KOPT-K1 (cell line): ENCODE results near the gene CTNNA2.

ENCODE experiments used
- H3K27ac ChIP-seq: fragments of 200-600 bp; sonication (generic); 2 replicates; pipeline ENCODE4 v1.5.1; 2016; ENCODE audit warnings: antibody characterized with exemption, mild to moderate bottlenecking, low read depth, low read length; ENCODE audit not compliant: poor library complexity, severe bottlenecking
- H3K36me3 ChIP-seq: fragments of 200-600 bp; sonication (generic); 2 replicates; pipeline ENCODE4 v1.5.1; 2017; ENCODE audit warnings: antibody characterized with exemption, mild to moderate bottlenecking, low read length, moderate library complexity; ENCODE audit not compliant: insufficient read depth
- H3K9me3 ChIP-seq: fragments of 200-600 bp; sonication (generic); 2 replicates; pipeline ENCODE4 v1.5.1; 2017; ENCODE audit warnings: antibody characterized with exemption, low read length, mild to moderate bottlenecking; ENCODE audit not compliant: insufficient read depth, poor library complexity, severe bottlenecking

Gene CTNNA2

GRCh38 chr2:80102026-80102425 lies 589.2 kb downstream of the CTNNA2 start:
- Histone ChIP-seq H3K36me3 (no peaks in the 10 kb centered on the region), H3K27ac (no peak overlapping the region), H3K9me3 (peaks cover 8% of the 10 kb centered on the region)

GRCh38 chr2:80105015-80105640 lies 592.3 kb downstream of the CTNNA2 start:
- Histone ChIP-seq H3K9me3 (no peaks in the 10 kb centered on the region), H3K27ac (no peak overlapping the region)

DNA sequence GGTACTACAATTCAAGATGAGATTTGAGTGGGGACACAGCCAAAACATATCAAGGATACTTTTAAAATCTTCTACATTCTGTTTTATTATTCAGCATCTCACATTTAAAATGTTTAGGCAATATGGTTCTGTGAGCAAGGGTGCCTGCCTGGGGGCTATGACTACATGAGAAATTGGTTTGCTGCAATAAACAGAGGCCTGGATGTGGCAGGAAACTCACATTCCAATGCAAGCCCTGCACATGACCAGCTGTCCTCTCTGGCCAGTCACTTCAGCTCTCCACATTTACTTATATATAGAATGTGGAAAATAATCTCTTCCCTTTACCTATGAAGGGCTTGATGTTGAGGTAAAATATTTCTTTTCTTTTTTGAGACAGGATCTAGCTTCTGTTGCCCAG lies 598.3 kb downstream of the CTNNA2 start:
- Histone ChIP-seq H3K9me3 (no peaks in the 10 kb centered on the region), H3K36me3 (no peaks in the 10 kb centered on the region), H3K27ac (no peak overlapping the region)

More at GRCh38 chr2:80105015-80105640, 592.3 kb downstream of the CTNNA2 start:
- no peaks in the 10 kb centered on the region for H3K36me3 ChIP-seq

DNA sequence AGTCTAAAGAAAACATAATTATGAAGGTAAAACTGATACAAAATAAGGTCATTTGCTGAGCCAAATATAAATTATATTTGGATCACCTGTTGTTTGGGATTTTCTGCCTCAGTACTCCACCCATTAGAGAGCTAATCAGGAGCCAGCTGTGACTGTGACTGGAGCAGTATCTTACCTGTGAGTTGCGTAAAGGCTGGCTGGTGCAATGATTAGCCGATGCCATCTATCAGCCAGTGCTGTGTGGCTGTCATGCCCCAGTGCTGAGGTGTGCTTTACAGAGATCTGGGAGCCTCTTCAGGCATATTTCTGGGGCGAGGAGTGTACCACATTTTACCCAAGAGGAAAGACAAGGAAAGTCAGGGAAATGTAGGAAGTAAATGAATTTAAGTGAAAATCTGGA lies 599.9 kb downstream of the CTNNA2 start:
- H3K27ac ChIP-seq, result no peak overlapping the region
- H3K36me3 ChIP-seq, result no peaks in the 10 kb centered on the region
- H3K9me3 ChIP-seq, result no peaks in the 10 kb centered on the region

DNA sequence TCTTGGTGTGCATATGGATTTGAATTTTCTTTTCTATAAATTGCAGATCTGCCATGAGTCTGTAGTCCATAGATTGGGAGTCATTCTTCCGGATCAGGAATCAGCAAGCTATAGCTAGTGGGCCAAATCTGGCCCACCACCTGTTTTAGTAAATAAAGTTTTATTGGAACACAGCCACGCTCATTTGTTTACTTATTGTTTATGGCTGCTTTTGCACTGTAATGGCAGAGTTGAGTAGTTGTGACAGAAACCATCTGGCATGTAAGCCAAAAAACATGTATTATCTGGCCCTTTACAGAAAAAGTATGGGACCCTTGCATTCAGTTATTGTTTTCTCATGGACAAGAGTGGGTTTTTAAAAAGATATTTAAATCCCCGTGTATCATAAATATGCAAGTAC lies 600.5 kb downstream of the CTNNA2 start:
- Histone ChIP-seq H3K36me3 (no peaks in the 10 kb centered on the region), H3K27ac (no peak overlapping the region)

DNA sequence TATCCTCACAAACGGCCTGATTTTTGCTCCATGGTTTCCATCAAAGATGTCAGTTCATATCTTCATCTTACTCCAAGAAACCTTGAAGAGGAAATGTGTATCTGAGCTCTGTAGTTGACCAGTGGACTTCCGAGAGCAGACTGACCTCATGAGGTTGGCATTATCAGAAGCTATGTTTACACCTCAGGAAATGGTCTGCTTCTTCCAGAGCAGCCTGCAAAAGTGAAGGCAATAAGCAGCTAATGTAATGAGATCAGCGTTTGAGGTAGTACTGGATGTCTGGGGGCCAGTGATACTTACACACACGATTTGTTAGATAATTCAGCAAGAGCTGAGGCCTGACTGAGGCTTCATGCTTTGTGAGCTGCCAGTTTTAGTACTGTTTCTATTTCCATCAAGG lies 602.0 kb downstream of the CTNNA2 start:
- H3K36me3 ChIP-seq, result no peaks in the 10 kb centered on the region
- H3K9me3 ChIP-seq, result no peaks in the 10 kb centered on the region
- H3K27ac ChIP-seq, result no peak overlapping the region

More for the DNA sequence above, 600.5 kb downstream of the CTNNA2 start:
- H3K9me3 ChIP-seq, result no peaks in the 10 kb centered on the region

GRCh38 chr2:80117401-80117800 lies 604.5 kb downstream of the CTNNA2 start:
- H3K9me3 ChIP-seq, result no peaks in the 10 kb centered on the region
- no peak overlapping the region for H3K27ac ChIP-seq

GRCh38 chr2:80120866-80121265 lies 608.0 kb downstream of the CTNNA2 start:
- Histone ChIP-seq H3K27ac (no peak overlapping the region), H3K36me3 (no peaks in the 10 kb centered on the region), H3K9me3 (no peaks in the 10 kb centered on the region)

More at GRCh38 chr2:80117401-80117800, 604.5 kb downstream of the CTNNA2 start:
- H3K36me3 ChIP-seq, result no peaks in the 10 kb centered on the region

DNA sequence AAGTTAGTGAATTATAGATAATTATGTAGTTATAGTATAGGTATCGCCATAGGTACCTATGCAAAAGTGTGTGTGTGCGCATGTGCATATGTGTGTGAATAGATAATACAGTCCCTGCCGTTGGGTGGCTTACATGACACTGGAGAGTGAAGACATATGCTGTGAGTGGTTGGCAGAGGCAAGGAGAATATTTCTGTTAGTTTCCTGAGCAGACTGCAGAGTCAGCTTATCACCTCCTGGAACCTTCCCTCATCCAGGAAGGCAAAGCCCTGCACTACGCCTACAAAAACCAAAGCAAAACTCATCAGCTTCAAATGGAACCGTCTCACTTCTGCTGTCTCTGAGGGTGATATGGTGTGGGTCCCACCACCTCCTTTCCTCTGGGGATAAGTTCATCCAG lies 609.8 kb downstream of the CTNNA2 start:
- Histone ChIP-seq H3K9me3 (no peaks in the 10 kb centered on the region), H3K27ac (no peak overlapping the region), H3K36me3 (no peaks in the 10 kb centered on the region)

- H3K27ac ChIP-seq, result no peak overlapping the region
- no peaks in the 10 kb centered on the region for H3K36me3 ChIP-seq
- H3K9me3 ChIP-seq, result no peaks in the 10 kb centered on the region
Measured at GRCh38 chr2:80126596-80127189, 613.8 kb downstream of the CTNNA2 start.

GRCh38 chr2:80128080-80128479 lies 615.2 kb downstream of the CTNNA2 start:
- Histone ChIP-seq H3K27ac (no peak overlapping the region), H3K9me3 (no peaks in the 10 kb centered on the region), H3K36me3 (no peaks in the 10 kb centered on the region)

DNA sequence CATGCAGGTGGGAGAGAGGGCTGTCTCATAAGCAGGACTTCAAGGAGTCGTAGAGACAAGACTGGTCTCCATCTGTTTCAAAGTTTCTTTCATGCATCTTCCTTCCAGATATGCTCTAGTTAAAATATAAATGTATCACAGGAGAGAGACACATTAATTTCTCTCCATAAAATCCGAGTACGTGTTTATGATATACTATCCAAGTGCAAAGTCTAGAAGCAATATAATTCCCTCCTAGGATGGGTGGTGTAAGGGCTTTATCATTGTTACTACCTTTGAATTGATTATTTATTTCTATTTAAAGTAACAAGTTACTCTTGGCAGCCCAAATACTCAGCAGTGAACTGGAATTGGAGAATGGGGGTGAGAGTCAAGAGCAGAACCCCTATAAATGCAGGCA lies 619.4 kb downstream of the CTNNA2 start:
- no peaks in the 10 kb centered on the region for H3K36me3 ChIP-seq
- H3K27ac ChIP-seq, result no peak overlapping the region
- no peaks in the 10 kb centered on the region for H3K9me3 ChIP-seq

- no peaks in the 10 kb centered on the region for H3K9me3 ChIP-seq
- H3K27ac ChIP-seq, result no peak overlapping the region
- no peaks in the 10 kb centered on the region for H3K36me3 ChIP-seq
Measured at GRCh38 chr2:80135001-80135400, 622.1 kb downstream of the CTNNA2 start.

DNA sequence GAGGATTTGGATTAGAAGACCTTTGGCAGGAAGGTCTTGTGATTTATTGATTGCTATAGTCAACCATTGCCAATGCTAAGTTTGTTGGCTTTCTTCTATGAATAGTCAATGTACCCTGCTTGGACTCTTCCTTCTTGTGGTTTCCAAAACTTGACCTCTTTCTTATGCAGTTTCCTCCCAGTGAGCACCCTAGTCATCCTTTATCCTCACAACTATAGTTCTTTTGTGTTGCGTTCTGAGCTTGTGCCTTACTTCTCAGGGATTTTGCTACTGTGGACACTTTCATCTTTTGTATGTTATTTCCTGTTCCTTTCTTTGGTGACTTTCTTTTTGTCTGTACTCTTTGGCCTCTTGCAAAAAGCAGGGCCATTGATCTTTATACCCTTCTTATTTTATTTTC lies 623.5 kb downstream of the CTNNA2 start:
- Histone ChIP-seq H3K27ac (no peak overlapping the region), H3K36me3 (no peaks in the 10 kb centered on the region), H3K9me3 (no peaks in the 10 kb centered on the region)

DNA sequence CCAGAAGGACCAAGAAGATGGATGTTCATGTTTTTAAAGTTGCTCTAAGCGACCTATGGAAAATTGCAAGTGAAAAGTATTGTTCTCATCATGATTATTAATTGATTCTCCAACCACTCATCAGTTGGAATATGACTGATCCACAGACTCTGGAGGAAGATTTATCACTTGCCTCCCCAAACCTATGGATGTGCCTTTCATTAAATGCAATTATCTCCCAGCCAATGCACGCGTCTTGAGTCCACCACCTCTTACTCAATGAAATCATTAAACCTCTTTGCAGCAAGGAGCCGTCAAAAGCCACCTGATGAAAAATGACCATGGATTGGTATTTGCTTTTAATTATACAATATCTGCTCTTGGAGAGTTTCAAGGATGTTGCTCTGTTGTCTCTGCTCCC lies 626.1 kb downstream of the CTNNA2 start:
- Histone ChIP-seq H3K27ac (no peak overlapping the region), H3K36me3 (no peaks in the 10 kb centered on the region), H3K9me3 (no peaks in the 10 kb centered on the region)
